Left lobe of liver (tissue), 2 donors: ENCODE results near the gene DENND4A. TPM values are rescaled to one million over a fixed set of nuclear protein-coding genes. Genes with fewer than 3 reads are reported as not detected.
"Not testable (repeated sequence)": the region's sequence is repeated elsewhere in the genome, so short reads cannot be mapped to it uniquely, and the experiment has no call there.

Experiments used
- ATAC-seq: fragments of 200-7000 bp; cut with Tn5 transposase; one replicate; pipeline ENCODE4 v1.9.1; 2020; ENCODE audit warnings: mild to moderate bottlenecking, moderate library complexity
- DNase-seq: peaks from one replicate; pipeline ENCODE4 v3.0.0-alpha.2; 2020; ENCODE audit warnings: low spot score
- total RNA-seq: library from RNA; stranded (reverse); gene quantifications from one replicate; pipeline ENCODE4 v1.2.1, GENCODE V29; 2021
- donor health status: DM: no; HTN: no; CAD: no; lungs with moderate emphysema.
- donor health status: DM: no; HTN: yes; CAD: no.

DENND4A gene
- total RNA-seq, 1 donor from 2014 or later = 10.7 TPM

DNA sequence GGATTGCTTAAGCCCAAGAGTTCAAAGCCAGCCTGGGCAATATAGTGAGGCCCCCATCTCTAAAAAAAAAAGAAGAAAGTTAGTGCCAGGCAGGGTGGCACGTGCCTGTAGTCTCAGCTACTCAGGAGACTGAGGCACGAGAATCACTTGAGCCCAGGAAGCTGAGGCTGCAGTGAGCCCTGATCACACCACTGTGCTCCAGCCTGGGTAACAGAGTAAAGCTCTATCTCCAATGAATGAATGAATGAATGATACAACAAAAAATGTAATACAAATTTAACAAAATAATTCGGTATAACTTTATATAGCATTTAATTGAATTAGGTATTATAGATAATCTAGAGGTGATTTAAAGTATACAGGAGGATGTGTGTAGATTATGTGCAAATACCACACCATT lies 29.7 kb downstream of the DENND4A start:
- ATAC-seq = no peak
- DNase-seq = no peak

DNA sequence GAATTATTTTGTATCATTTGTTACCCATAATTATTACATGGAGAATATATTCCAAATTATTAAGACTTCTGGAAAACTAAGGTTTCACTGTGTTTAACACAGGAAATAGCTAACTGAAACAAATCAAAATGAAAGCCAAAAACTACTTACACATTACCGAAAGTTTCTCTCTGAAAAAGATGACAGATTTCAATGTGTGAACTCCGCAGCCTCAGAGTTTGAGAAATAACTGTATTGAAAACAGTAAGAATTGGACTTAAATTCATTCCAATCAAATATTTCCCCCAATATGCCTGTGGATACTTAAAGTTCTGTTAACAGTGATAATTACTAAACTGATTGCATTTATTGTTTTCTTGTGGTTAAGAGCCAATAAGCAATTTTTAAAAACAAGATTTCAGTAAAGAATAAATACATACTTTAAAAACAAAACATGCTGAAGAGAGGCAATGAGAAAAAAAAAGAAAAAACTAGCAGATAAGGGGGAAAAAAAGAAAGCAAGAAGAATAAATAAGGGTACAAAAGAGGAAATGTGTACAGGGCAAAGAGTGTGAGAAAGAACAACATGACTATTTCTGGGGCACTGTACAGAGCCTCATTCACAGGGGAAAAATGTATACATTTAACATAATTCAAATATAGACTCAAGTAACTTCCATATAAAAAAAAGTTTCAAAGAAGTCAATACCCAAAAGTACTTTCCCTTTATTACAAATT lies 30.7 kb downstream of the DENND4A start:
- no peak for DNase-seq
- no peak for ATAC-seq

DNA sequence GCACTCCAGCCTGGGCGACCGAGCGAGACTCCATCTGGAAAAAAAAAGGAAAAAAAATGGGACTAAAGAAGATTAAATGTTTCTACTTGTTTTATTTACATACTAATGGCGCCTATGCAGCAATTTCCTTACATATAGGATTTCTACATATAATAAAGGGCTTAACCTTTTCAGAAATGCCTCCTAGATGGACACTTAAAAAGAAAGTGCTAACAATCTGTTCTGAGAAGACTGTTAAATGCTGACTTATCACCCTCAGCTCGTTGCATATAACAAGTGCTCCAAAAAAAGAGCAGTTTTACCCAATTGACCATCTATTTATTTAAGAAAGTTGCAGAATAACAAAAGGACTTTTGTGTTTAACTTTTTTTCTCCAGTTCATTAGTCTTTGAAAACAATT lies 32.7 kb downstream of the DENND4A start:
- no peak for DNase-seq
- ATAC-seq = no peak

DNA sequence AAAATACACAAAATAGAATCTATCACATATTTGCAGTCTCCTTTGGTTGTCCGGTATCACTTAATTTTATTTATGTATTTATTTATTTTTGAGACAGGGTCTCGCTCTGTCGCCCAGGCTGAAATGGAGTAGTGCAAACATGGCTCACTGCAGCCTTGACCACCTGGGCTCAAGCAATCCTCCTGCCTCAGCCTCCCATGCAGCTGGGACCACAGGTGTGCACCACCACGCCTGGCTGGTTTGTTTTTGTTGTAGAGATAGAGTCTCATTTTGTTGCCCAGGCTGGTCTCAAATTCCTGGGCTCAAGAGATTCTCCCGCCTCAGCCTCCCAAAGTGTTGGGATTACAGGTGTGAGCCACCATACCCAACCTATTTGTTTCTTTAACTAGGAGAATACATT lies 33.9 kb downstream of the DENND4A start:
- no peak for ATAC-seq

DNA sequence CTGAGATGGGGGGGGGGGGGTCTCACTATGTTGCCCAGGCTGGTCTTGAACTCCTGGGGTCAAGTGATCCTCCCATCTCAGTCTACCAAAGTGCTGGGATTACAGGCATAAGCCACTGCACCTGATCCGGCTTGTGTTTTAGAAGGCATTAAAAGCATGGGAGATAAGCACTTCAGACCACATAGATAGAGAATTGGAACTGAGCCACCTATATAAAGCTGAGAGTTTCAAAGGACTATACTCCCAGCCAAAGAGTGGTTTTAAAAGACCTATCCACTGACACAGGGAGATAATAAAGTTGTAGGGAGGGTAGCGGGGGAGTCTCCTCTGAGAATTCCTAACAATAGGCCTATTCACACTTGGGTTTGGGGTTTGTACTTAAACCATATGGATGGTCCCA lies 34.8 kb downstream of the DENND4A start:
- ATAC-seq (no peak), DNase-seq (no peak)

More for the DNA sequence above, 33.9 kb downstream of the DENND4A start:
- DNase-seq = no peak

DNA sequence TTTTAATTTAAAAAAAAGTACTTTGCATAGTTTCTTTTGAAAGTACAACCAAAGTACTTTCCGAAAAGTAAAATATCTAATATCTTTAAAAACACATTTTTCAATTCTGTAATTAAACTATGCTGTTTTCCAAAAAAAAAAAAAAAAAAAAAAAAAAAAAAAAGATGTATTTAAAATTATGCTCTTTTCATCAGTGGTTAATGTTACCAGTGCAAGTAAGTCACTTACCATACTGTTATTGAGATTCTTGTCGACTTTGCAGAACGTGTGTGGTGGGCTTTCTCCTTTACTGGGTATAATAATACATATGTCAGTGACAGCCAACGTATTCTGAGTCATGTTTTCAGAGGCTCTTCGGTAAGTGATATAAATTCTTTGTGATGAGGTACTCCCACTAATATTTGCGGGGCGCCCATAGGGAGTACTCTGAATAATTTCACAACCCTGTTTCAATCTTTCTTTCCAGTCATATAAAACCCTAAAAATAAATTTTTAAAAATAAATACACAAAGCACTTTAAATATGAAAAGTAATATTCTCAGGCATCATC lies 39.9 kb downstream of the DENND4A start:
- ATAC-seq (no peak), DNase-seq (no peak)

DNA sequence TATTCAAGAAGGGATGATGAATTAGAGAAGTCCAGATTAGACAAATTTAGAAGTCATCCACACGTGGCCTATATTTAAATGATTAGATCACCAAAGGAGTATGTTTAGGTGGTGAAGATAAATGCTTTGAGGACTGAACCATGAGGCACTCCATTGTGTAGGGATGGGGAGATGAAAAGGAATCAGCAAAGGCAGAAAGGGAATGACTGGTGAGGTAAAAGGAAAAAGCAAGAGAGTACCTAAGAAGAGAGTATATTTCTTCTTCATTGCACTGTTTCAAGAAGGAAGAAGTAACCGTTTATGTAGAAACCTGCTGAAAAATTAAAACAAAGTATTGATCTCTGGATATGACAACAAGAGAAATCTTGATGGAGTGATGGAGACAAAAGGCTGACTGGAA lies 40.7 kb downstream of the DENND4A start:
- DNase-seq = no peak

DNA sequence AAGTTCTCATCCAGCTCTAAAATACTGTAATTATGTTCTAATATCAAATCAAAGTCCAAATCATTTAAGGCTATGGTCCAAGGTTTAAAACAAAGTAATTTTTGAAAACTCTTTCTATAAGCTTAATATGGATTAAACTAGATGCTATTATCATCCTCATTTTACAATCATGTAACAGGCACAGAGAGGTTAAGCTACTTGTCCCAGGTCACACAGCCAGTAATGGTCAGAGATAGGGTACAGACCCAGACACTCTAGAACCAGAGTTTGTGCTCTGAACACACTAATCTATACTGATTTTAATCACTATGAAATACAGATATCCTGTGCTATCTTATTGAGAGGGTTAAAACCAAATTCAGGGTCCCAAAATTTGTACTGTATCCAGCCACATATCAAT lies 44.8 kb downstream of the DENND4A start:
- no peak for DNase-seq
- ATAC-seq = no peak

More for the DNA sequence above, 40.7 kb downstream of the DENND4A start:
- no peak for ATAC-seq

DNA sequence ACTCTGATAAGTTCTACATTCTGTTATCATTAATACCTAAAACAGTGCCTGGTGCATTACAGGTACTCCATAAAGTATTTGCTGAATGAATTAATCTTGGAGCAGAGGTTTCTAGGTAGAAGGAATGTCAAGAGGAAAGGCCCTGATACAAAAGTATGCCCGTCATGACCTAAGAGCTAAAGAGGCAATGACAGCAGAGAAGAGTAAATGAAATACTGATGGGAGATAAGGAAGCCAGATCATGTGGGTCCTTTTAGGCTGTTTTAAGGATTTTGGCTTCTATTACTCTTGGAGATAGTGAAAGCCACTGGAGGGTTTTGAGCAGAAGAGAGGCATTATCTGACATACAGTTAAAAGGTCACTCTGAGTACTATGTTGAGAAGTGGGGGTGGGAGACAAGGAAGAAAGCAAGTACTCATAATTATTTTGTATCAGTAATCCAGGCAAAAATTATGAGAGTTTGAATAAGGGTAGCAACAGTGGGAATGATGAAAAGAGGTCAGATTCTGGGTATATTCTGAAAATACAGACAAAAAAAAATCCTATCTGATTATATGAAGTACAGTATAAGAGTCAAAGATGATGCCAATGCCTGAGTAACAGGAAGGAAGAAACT lies 48.3 kb downstream of the DENND4A start:
- ATAC-seq (no peak), DNase-seq (no peak)

DNA sequence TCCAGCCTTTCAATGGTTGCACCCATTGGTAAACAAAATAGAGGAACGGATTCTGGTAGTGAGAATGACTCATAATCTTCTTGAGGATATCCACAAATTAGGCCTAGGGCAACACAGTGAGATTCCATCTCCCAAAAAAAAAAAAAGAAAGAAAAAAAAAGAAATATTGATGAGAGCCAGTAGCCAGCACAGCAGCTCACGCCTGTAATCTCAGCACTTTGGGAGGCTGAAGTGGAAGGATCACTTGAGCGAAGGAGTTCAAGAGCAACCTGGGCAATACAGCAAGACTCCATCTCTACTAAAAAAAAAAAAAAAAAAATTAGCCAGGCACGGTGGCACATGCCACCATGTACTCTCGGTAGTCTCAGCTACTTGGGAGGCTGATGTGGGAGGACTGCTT lies 51.9 kb downstream of the DENND4A start:
- ATAC-seq (no peak), DNase-seq (no peak)

DNA sequence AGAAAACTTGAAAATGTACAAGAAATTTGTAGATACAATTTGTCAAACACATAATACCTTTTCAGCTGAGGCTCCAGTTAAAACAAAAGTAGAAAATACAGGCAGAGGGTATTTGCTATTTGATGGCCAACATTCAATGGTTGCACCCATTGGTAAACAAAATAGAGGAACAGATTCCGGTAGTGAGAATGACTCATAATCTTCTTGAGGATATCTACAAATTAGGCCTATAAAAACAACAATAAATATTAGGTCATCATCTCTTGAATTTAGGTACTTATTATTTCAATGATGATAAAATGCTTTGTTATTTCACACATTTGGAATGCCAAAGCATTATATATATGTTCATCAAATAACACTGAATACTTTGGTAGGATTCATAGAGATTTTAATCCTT lies 53.4 kb downstream of the DENND4A start:
- DNase-seq (no peak), ATAC-seq (no peak)

DNA sequence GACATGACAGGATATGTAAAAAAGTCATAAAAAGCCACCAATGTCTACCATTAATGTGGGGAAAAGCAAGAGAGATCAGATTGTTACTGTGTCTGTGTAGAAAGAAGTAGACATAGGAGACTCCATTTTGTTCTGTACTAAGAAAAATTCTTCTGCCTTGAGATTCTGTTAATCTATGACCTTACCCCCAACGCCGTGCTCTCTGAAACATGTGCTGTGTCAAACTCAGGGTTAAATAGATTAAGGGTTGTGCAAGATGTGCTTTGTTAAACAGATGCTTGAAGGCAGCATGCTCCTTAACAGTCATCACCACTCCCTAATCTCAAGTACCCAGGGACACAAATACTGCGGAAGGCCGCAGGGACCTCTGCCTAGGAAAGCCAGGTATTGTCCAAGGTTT lies 58.5 kb downstream of the DENND4A start:
- DNase-seq, ATAC-seq: not testable (repeated sequence)

DNA sequence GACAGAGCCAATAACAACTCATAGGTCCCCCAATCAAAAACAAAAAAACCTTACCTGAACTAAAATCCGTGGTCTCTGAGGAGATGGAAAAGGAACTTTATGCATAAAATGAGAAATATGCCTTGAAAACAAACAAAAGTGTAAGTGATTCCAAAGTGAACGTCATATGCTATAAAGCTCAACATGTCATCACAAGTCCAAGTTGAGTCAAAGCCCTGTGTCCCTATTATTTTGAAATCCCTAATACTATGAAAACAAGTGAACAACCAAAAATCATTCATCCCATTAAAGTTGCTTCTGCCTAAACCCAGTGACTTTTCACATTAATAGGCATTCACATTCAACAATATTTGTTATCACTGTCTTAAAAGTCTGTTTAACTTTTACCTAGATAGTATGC lies 59.4 kb downstream of the DENND4A start:
- DNase-seq (no peak), ATAC-seq (no peak)

DNA sequence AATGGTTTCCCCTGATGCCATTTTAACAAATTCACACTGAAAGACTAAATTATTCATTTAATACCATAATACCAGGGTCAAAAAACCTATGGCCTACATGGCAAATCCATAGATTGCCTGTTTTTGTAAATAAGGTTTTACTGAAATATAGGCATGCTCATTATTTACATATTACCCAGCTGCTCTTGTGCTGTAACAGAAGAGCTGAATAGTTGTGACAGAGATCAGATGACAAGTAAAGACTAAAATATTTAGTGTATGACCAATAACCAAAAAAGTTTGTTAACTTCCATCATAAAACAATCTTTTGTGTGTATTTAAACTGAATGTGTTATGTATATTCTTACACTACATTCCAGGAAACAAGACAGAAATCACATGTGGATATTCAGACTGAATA lies 60.2 kb downstream of the DENND4A start:
- no peak for ATAC-seq
- no peak for DNase-seq

DNA sequence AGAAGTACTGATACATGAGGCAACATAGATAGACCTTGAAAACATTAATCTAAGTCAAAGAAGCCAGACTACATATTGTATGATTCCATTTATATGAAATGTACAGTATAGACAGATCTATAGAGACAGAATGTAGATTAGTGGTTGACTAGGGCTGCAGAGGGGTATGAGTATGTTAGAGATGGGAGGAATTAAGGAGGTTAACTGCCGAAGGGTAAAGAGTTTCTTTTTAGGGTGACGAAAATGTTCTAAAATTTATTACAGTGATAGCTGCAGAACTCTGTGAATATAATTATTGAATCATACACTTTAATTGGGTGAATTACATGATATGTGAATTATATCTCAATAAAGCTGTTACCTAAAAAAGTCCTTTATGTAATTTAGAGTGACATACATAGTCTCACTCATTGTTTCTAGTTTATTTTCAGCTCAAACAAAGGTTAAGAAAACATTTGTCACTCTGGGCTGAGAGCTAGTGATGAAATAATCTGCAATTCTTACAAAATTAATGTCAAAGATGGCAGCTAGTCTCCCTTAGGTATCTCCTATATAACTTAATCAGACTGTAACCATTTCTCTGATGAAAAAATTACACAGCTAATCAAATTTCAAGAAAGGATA lies 61.4 kb downstream of the DENND4A start:
- ATAC-seq (peak; percentile 35), DNase-seq (no peak)

DNA sequence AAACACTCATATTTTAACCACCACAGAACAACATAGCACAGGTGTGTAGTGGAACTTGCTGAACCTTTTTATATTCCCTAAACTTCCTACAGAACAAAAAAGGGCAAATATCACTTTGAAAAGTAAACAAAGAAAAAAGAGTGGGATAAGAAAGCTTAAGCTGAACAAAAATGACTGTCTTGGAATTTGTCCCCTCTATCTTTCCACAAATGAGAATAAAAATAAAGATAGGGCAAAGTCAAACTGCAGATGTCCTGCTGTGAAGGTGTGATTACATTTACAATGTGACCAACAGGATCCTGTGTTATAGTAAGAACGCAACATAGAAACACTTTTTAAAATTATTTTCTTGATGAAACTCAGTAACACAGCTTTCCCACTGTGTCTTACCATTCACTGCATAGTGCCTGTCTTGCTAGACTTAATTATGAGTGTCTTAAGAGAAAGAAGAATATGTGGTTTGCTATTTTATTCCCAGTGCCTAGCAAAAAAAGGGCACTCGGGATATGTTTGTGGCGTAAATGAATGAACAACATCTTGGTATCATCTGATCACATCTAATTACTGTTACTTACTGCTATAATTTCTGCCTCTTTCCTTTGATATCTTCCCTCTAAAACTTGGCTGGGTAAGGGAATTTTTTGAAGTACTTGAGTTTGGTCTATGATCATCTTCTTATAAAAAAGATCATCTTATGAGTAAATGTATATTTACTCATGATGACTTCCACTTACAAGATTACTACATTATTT lies 67.5 kb downstream of the DENND4A start:
- no peak for DNase-seq
- ATAC-seq = no peak

DNA sequence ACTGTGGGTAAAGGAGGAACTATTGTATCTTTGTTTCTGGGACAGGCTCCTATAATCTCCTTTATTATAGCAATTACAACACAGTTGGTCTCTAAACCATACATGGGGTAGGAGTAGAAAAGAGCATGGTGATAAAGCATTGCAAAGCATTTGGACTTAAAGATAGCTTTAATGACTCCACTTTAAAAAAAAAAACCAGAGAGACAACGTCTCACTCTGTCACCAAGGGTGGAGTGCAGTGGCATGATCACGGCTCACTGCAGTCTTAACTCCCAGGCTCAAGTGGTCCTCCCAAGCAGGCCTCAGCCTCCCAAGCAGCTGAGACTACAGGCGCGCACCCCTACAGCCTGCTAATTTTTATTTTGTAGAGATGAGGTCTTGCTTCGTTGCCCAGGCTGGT lies 68.2 kb downstream of the DENND4A start:
- no peak for DNase-seq
- ATAC-seq = no peak

DNA sequence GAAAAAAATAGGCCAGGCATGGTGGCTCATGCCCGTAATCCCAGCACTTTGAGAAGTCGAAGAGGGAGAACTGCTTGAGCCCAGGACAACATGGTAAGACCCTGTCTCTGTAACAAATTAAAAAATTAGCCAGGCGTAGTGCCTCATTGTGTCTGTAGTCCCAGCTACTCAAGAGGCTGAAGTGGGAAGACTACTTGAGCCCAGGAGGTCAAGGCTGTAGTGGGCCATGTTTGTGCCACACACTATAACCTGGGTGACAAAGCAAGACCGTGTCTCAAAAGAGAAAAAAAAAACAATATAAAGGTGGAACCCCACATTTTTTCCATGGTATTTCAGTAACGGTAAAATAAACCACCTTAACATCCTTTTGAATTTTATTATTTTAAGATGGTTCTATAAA lies 69.9 kb downstream of the DENND4A start:
- no peak for ATAC-seq
- DNase-seq = no peak

DNA sequence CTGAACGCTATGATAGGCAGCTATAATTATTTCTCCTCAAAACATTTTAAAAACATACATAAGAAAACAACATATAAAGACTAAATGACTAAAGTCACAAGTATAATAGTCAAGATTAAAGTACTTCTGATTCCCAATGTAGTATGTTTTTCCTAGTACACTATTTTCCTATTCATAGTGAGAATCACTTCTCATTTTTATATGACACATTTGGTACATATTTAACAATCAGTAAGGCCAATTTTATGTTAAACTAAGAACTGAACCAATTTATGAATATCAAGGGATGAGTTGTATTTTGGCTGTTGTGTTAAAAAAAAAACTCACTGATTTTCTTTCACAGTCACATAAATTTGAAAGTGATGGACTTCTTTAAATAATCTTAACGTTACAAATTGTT lies 79.7 kb downstream of the DENND4A start:
- DNase-seq (no peak), ATAC-seq (no peak)

DNA sequence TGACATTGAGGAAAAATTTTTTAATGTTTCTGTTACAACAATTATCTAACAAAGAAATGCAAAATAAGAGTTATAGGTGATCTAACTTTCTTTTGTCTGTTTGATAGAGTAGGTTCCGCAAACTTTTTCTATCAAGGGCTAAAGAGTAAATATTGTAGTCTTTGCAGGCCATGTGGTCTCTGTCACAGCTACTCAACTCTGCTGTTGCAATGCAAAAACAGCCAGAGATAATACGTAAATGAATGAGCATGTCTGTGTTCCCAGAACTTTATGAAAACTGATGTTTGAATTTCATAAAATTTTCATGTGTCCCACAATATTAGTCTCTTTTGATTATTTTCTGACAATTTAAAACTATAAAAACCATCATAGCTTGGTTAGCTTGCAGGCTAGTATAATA lies 97.0 kb downstream of the DENND4A start:
- ATAC-seq = no peak
- no peak for DNase-seq

DNA sequence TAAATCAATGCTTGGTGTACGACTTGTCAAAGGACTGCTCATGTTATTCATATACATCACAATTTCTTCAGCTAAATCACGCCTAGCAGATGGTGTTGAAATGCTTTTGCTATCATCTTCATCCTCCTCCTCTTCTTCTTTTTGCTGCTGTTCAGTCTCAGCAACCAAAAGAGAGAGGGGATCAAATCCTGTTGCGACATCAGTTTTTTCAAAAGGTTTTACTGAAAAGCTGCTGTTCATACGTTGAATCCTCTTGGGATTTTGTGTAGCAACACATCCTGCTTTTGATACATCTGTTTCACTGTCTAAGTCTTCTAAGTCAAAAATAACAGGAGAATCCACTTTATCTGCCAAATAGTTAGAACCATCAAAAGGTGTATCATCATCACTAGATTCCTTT lies 101.3 kb downstream of the DENND4A start:
- ATAC-seq = no peak

More for the DNA sequence above, 101.3 kb downstream of the DENND4A start:
- no peak for DNase-seq
